Prostate gland (tissue), 2 donors: Measurements from ENCODE around the gene SLC25A1.

Experiments
- CTCF ChIP-seq, 4 experiments: fragments of 200-600 bp in 2 of 4; fragments of 450-650 bp in 2 of 4; sonication (generic) in 2 of 4; IDR thresholded peaks; 1 replicate in 3 of 4; 2 replicates in 1 of 4; pipeline ENCODE4 v1.5.1; 2016 to 2019; ENCODE audit warnings: antibody characterized with exemption in 4 of 4, mild to moderate bottlenecking in 2 of 4, moderate library complexity in 2 of 4
- POLR2A ChIP-seq: fragments of 450-650 bp; IDR thresholded peaks from one replicate; pipeline ENCODE4 v1.6.1; 2016; ENCODE audit warnings: antibody characterized with exemption, mild to moderate bottlenecking
- POLR2AphosphoS5 ChIP-seq: sonication (generic); formaldehyde crosslinking; IDR thresholded peaks from one replicate; pipeline ENCODE4 v1.6.1; 2017; ENCODE audit warnings: antibody characterized with exemption

DNA sequence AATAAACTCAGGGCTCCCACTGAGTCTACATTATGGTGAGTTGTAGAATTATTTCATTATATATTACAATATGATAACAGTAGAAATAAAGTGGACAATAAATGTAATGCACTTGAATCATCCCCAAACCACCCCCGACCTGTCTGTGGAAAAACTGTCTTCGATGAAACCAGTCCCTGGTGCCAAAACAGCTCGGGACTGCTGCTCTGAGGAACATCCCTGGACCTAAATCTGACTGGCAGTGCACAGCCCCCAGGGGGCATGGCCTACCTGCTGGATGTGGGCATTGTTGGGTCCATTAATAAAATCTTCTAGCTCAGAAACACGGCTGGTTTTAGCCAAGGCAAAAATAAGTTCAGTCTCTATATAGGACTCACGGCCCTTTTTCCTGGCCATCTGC is 29.3 kb upstream of the SLC25A1 start:
- no peak for TF ChIP-seq CTCF (IDR thresholded peaks at IDR 0.05)
- no peak for TF ChIP-seq POLR2A
- no peak for TF ChIP-seq POLR2AphosphoS5
